Measurements from ENCODE around the gene LILRB4.

GRCh38 chr19:54648129-54648528, 14.7 kb upstream of the LILRB4 start:
- no peak for TF ChIP-seq CTCF (IDR thresholded peaks at IDR 0.05)
- no peak for TF ChIP-seq EP300 (IDR thresholded peaks at IDR 0.05)

Measured in ovary (tissue), 3 donors.